ENCODE measurements around the gene RASSF1. TPM values are rescaled to one million over a fixed set of nuclear protein-coding genes. Genes with fewer than 3 reads are reported as not detected.

RASSF1 gene
- total and polyA plus RNA-seq, 10 of the 15 experiments (the other 5 are each of a cell fraction or from before 2014, with no cell fraction given) = 4.4 to 59.6 (median 37.2) TPM

- no peaks in the 10 kb centered on the region for H3K4me1 ChIP-seq (ENCODE audit: control insufficient read depth, insufficient read depth, low read length)
- in situ Hi-C loops (cut with MboI) = no loop called here
- H2AFZ ChIP-seq (ENCODE audit: control insufficient read depth, low read depth, low read length) = no peak overlapping the region
- ATAC-seq (no peak; the same call in 2 of the 3 replicates), DNase-seq (ENCODE audit: low read depth, low spot score) (no peak), FAIRE-seq (no peak)
- no peaks in the 10 kb centered on the region for H3K9me3 ChIP-seq (replicated peaks; ENCODE audit: control insufficient read depth, insufficient read depth, low read length)
- no peak overlapping the region for H3K4me2 ChIP-seq (ENCODE audit: control insufficient read depth, insufficient read depth)
- SMC1A ChIA-PET (ENCODE audit: uncharacterized antibody, unreplicated experiment) = no interaction called here
- no peaks in the 10 kb centered on the region for H4K20me1 ChIP-seq (ENCODE audit: control insufficient read depth, insufficient read depth)
- no peak overlapping the region for H3K27ac ChIP-seq (ENCODE audit: control insufficient read depth, insufficient read depth)
- CTCF ChIA-PET = no interaction called here
- H3K4me3 ChIP-seq = no peak overlapping the region
- H3K27me3 ChIP-seq (replicated peaks in 1 of 2; ENCODE audit: control insufficient read depth in 2 of 2, insufficient read depth in 2 of 2, low read length in 1 of 2) = no peaks in the 10 kb centered on the region; a peak in 2 of 4 replicates
- POLR2A ChIA-PET = no interaction called here
- H3K36me3 ChIP-seq (ENCODE audit: control insufficient read depth in 2 of 2, insufficient read depth in 2 of 2, low read length in 1 of 2) = no peaks in the 10 kb centered on the region
- intact Hi-C loops (cut with micrococcal nuclease; ENCODE audit: unreplicated experiment) = no loop called here
- no peak overlapping the region for H3K9ac ChIP-seq (ENCODE audit: control insufficient read depth, insufficient read depth, low read length)
- no peak for TF ChIP-seq ATF3 (IDR thresholded peaks at IDR 0.05; ENCODE audit: borderline replicate concordance, extremely low read depth, low read depth, low read length)
- no peaks in the 10 kb centered on the region for H3K79me2 ChIP-seq (ENCODE audit: control insufficient read depth, insufficient read depth, low read length)
- no TSS peak for BruUV-seq (replicated peaks)
- RAD21 ChIA-PET (ENCODE audit: unreplicated experiment) = no interaction called here
- 20% methylated on average over 8 of the region's 8 CpGs for WGBS (ENCODE audit: insufficient coverage, insufficient replicate concordance, low lambda C conversion rate, missing lambda C conversion rate)
These were observed 31.7 kb upstream of the RASSF1 start for GRCh38 chr3:50372349-50372748.

GRCh38 chr3:50371133-50371685, 30.6 kb upstream of the RASSF1 start:
- CTCF ChIA-PET = interaction anchor here (0.5 kb wide), 1 partner anchor 1151 kb away, joined by 3 read pairs; no protein-coding TSS in a partner anchor
- Histone ChIP-seq H3K36me3 (ENCODE audit: control insufficient read depth in 2 of 2, insufficient read depth in 2 of 2, low read length in 1 of 2) (no peaks in the 10 kb centered on the region), H3K4me3 (no peak overlapping the region), H3K79me2 (ENCODE audit: control insufficient read depth, insufficient read depth, low read length) (no peaks in the 10 kb centered on the region), H3K9me3 (replicated peaks; ENCODE audit: control insufficient read depth, insufficient read depth, low read length) (no peaks in the 10 kb centered on the region), H3K27ac (ENCODE audit: control insufficient read depth, insufficient read depth) (no peak overlapping the region), H3K4me1 (ENCODE audit: control insufficient read depth, insufficient read depth, low read length) (no peaks in the 10 kb centered on the region), H4K20me1 (ENCODE audit: control insufficient read depth, insufficient read depth) (no peaks in the 10 kb centered on the region), H2AFZ (ENCODE audit: control insufficient read depth, low read depth, low read length) (no peak overlapping the region), H3K27me3 (replicated peaks in 1 of 2; ENCODE audit: control insufficient read depth in 2 of 2, insufficient read depth in 2 of 2, low read length in 1 of 2) (no peaks in the 10 kb centered on the region; a peak in 3 of 4 replicates), H3K9ac (ENCODE audit: control insufficient read depth, insufficient read depth, low read length) (no peak overlapping the region), H3K4me2 (ENCODE audit: control insufficient read depth, insufficient read depth) (no peak overlapping the region)
- in situ Hi-C loops (cut with MboI) = no loop called here
- SMC1A ChIA-PET (ENCODE audit: uncharacterized antibody, unreplicated experiment) = no interaction called here
- BruUV-seq (replicated peaks) = no TSS peak
- DNase-seq (ENCODE audit: low read depth, low spot score) (no peak), ATAC-seq (peak; percentile 33; the same call in 1 of the 3 replicates), FAIRE-seq (no peak)
- TF ChIP-seq POLR2A (IDR thresholded peaks at IDR 0.05; ENCODE audit: low read depth, low read length) (no peak), ZSCAN29 (IDR thresholded peaks at IDR 0.05) (no peak), ESRRA (IDR thresholded peaks at IDR 0.05; ENCODE audit: low read length) (no peak), MTA2 (IDR thresholded peaks at IDR 0.05; ENCODE audit: low read depth) (no peak)
- TF ChIP-seq, protein P1, sequence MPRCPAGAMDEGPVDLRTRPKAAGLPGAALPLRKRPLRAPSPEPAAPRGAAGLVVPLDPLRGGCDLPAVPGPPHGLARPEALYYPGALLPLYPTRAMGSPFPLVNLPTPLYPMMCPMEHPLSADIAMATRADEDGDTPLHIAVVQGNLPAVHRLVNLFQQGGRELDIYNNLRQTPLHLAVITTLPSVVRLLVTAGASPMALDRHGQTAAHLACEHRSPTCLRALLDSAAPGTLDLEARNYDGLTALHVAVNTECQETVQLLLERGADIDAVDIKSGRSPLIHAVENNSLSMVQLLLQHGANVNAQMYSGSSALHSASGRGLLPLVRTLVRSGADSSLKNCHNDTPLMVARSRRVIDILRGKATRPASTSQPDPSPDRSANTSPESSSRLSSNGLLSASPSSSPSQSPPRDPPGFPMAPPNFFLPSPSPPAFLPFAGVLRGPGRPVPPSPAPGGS (IDR thresholded peaks at IDR 0.05; ENCODE audit: borderline replicate concordance, insufficient read depth, low read depth, low read length, poor library complexity, severe bottlenecking) = no peak
- TF ChIP-seq, protein P2, sequence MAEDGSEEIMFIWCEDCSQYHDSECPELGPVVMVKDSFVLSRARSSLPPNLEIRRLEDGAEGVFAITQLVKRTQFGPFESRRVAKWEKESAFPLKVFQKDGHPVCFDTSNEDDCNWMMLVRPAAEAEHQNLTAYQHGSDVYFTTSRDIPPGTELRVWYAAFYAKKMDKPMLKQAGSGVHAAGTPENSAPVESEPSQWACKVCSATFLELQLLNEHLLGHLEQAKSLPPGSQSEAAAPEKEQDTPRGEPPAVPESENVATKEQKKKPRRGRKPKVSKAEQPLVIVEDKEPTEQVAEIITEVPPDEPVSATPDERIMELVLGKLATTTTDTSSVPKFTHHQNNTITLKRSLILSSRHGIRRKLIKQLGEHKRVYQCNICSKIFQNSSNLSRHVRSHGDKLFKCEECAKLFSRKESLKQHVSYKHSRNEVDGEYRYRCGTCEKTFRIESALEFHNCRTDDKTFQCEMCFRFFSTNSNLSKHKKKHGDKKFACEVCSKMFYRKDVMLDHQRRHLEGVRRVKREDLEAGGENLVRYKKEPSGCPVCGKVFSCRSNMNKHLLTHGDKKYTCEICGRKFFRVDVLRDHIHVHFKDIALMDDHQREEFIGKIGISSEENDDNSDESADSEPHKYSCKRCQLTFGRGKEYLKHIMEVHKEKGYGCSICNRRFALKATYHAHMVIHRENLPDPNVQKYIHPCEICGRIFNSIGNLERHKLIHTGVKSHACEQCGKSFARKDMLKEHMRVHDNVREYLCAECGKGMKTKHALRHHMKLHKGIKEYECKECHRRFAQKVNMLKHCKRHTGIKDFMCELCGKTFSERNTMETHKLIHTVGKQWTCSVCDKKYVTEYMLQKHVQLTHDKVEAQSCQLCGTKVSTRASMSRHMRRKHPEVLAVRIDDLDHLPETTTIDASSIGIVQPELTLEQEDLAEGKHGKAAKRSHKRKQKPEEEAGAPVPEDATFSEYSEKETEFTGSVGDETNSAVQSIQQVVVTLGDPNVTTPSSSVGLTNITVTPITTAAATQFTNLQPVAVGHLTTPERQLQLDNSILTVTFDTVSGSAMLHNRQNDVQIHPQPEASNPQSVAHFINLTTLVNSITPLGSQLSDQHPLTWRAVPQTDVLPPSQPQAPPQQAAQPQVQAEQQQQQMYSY (CRISPR knock-in tag; IDR thresholded peaks at IDR 0.05) = no peak
- intact Hi-C loops (cut with micrococcal nuclease; ENCODE audit: unreplicated experiment) = no loop called here
- 27% methylated on average over 3 of the region's 3 CpGs for WGBS (ENCODE audit: insufficient coverage, insufficient replicate concordance, low lambda C conversion rate, missing lambda C conversion rate)
- RAD21 ChIA-PET (ENCODE audit: unreplicated experiment) = interaction anchor here (1.3 kb wide), 1 partner anchor 171 kb away, joined by 6 read pairs; no protein-coding TSS in a partner anchor
- POLR2A ChIA-PET = no interaction called here

All from GM12878 (cell line).